Breast epithelium (tissue), 4 donors: ENCODE measurements around the gene BTBD17. TPM values are rescaled to one million over a fixed set of nuclear protein-coding genes. Genes with fewer than 3 reads are reported as not detected.

ENCODE experiments used
- DNase-seq, 2 donors: peaks; one replicate each; pipeline ENCODE4 v3.0.0-alpha.2; 2019; ENCODE audit warnings: low spot score in 2 of 2
- H3K27ac ChIP-seq, 2 donors: fragments of 200-600 bp; sonication (generic) in 1 of 2; one replicate each; pipeline ENCODE4 v1.5.1; 2016 to 2019; ENCODE audit warnings: mild to moderate bottlenecking in 1 of 2
- H3K27me3 ChIP-seq, 2 donors: fragments of 200-600 bp; sonication (generic) in 1 of 2; one replicate each; pipeline versions ENCODE4 v1.5.1 to v1.6.0; 2017 to 2019; ENCODE audit warnings: control low read depth in 1 of 2, mild to moderate bottlenecking in 1 of 2
- H3K36me3 ChIP-seq: fragments of 200-600 bp; one replicate; pipeline ENCODE4 v1.5.1; 2019
- H3K4me1 ChIP-seq, 2 donors: fragments of 200-600 bp; sonication (generic); one replicate each; pipeline ENCODE4 v1.5.1; 2016 to 2019; ENCODE audit warnings: control low read depth in 1 of 2
- H3K4me3 ChIP-seq, 3 donors: fragments of 200-600 bp; sonication (generic); 1 replicate in 2 of 3; 2 replicates in 1 of 3; pipeline ENCODE4 v1.5.1; 2016 to 2019; ENCODE audit warnings: mild to moderate bottlenecking in 3 of 3, moderate library complexity in 2 of 3
- H3K9me3 ChIP-seq, 2 donors: fragments of 200-600 bp; sonication (generic) in 1 of 2; one replicate each; pipeline ENCODE4 v1.5.1; 2016 to 2019; ENCODE audit warnings: control low read depth in 1 of 2
- CTCF ChIP-seq, 3 donors: fragments of 450-650 bp; IDR thresholded peaks; one replicate each; pipeline ENCODE4 v1.5.1; 2016 to 2017; ENCODE audit warnings: antibody characterized with exemption in 3 of 3, mild to moderate bottlenecking in 3 of 3, moderate library complexity in 3 of 3
- POLR2A ChIP-seq: fragments of 450-650 bp; IDR thresholded peaks from one replicate; pipeline ENCODE4 v1.6.1; 2016; ENCODE audit warnings: antibody characterized with exemption, mild to moderate bottlenecking, moderate library complexity
- POLR2AphosphoS5 ChIP-seq, 3 donors: sonication (generic); formaldehyde crosslinking; IDR thresholded peaks; one replicate each; pipeline ENCODE4 v1.6.1; 2017; ENCODE audit warnings: antibody characterized with exemption in 3 of 3
- intact Hi-C: fragments of 100-400 bp; cut with DNase I; formaldehyde crosslinking; loops from one replicate; pipeline ENCODE4 v1.15.1; 2023; ENCODE audit warnings: low total_unique reads
- total RNA-seq, 3 donors: library from RNA; depleted of rRNA; stranded (reverse); fragments of >200 nt; gene quantifications; one replicate each; pipeline ENCODE4 v1.1.0, GENCODE V29; 2016

Gene BTBD17
- total RNA-seq, 3 donors from 2014 or later = not detected

- intact Hi-C loops = no loop called here
- no peak overlapping the region for H3K4me3 ChIP-seq
- H3K27ac ChIP-seq = no peak overlapping the region
- no peaks in the 10 kb centered on the region for H3K36me3 ChIP-seq
- no peak for DNase-seq
- H3K9me3 ChIP-seq = peaks cover 0 to 6% of the 10 kb centered on the region in 2 donors
- no peaks in the 10 kb centered on the region for H3K4me1 ChIP-seq
- H3K27me3 ChIP-seq = peaks cover 0 to 12% of the 10 kb centered on the region in 2 donors
- TF ChIP-seq POLR2AphosphoS5 (IDR thresholded peaks at IDR 0.05) (no peak), POLR2A (no peak), CTCF (IDR thresholded peaks at IDR 0.05) (no peak)
Observed at GRCh38 chr17:74309902-74310301, 51.8 kb downstream of the BTBD17 start.

- no peak overlapping the region for H3K4me3 ChIP-seq
- peaks cover 0 to 12% of the 10 kb centered on the region in 2 donors for H3K27me3 ChIP-seq
- H3K9me3 ChIP-seq = peaks cover 0 to 6% of the 10 kb centered on the region in 2 donors
- no peak overlapping the region for H3K27ac ChIP-seq
- no peaks in the 10 kb centered on the region for H3K36me3 ChIP-seq
- TF ChIP-seq CTCF (IDR thresholded peaks at IDR 0.05) (no peak), POLR2A (no peak), POLR2AphosphoS5 (IDR thresholded peaks at IDR 0.05) (no peak)
- DNase-seq = no peak
- intact Hi-C loops = no loop called here
- no peaks in the 10 kb centered on the region for H3K4me1 ChIP-seq
Observed at GRCh38 chr17:74307984-74308773, 53.5 kb downstream of the BTBD17 start.

Other genes starting within 250 kb of the BTBD17 start
- 100 to 1,000 TPM; 304 to 570 (median 471) TPM for gene RPL38, start 158.2 kb downstream of the BTBD17 start, total RNA-seq
- gene TTYH2, start 148.3 kb downstream of the BTBD17 start, total RNA-seq = 1 to 10 TPM; 4.2 to 5.9 (median 5.6) TPM
- gene DNAI2, start 87.6 kb downstream of the BTBD17 start, total RNA-seq = not detected
- gene KIF19, start 35.6 kb downstream of the BTBD17 start, total RNA-seq = 1 to 10 TPM in 1 of 3 donors, under 1 TPM in 2; 0.16 to 1.3 (median 0.44) TPM
- not detected for gene GPR142, start 5.6 kb upstream of the BTBD17 start, total RNA-seq
- 10 to 100 TPM; 24.3 to 69.2 (median 40.3) TPM for gene GPRC5C, start 70.2 kb upstream of the BTBD17 start, total RNA-seq
- gene CD300A, start 104.8 kb upstream of the BTBD17 start, total RNA-seq = 10 to 100 TPM in 2 of 3 donors, 1 to 10 TPM in 1; 6.2 to 15.7 (median 10.2) TPM
- under 1 TPM in 2 of 3 donors, not detected in 1; 0.32 to 0.88 TPM for gene CD300LB, start 169.6 kb upstream of the BTBD17 start, total RNA-seq
- 1 to 10 TPM in 1 of 3 donors, under 1 TPM in 2; 0.33 to 2.1 (median 0.59) TPM for gene CD300C, start 184.2 kb upstream of the BTBD17 start, total RNA-seq
- gene CD300H, start 205.6 kb upstream of the BTBD17 start, total RNA-seq = 1 to 10 TPM in 1 of 3 donors, not detected in 2; 1.5 TPM
- gene CD300LD, start 230.4 kb upstream of the BTBD17 start, total RNA-seq = not detected